Astrocyte (in vitro differentiated cells and primary cell): Measurements from ENCODE around the gene DNAAF8. TPM values are rescaled to one million over a fixed set of nuclear protein-coding genes. Genes with fewer than 3 reads are reported as not detected.
A peak's percentile ranks its signal among the peaks of the same experiment; 100 is the strongest.

Experiments
- DNase-seq: peaks from one replicate; pipeline ENCODE4 v3.0.0-alpha.2; 2010; ENCODE audit warnings: low read depth
- FAIRE-seq: peaks from 2 replicates; lab custom pipeline; 2011; peaks lifted over from hg19 to GRCh38; lab: Jason Lieb, UNC
- H2AFZ ChIP-seq: 2 replicates; pipeline ENCODE4 v1.6.0; 2012; ENCODE audit warnings: low read depth, low read length, inconsistent platforms
- H3K27ac ChIP-seq: 2 replicates; pipeline ENCODE4 v1.5.1; 2011; ENCODE audit warnings: low read depth, low read length, inconsistent platforms
- H3K27me3 ChIP-seq: 2 replicates; pipeline ENCODE4 v1.6.0; 2011; ENCODE audit warnings: low read length, inconsistent platforms; ENCODE audit not compliant: insufficient read depth
- H3K36me3 ChIP-seq: 2 replicates; pipeline ENCODE4 v1.5.1; 2011; ENCODE audit warnings: low read length, inconsistent platforms; ENCODE audit not compliant: insufficient read depth
- H3K4me1 ChIP-seq: 2 replicates; pipeline ENCODE4 v1.5.1; 2011; ENCODE audit warnings: low read length, inconsistent platforms; ENCODE audit not compliant: insufficient read depth
- H3K4me2 ChIP-seq: 2 replicates; pipeline ENCODE4 v1.6.0; 2012; ENCODE audit warnings: low read length, inconsistent platforms
- H3K4me3 ChIP-seq: 2 replicates; pipeline ENCODE4 v1.5.1; 2011; ENCODE audit warnings: low read depth, mild to moderate bottlenecking, low read length, inconsistent platforms; ENCODE audit not compliant: insufficient read depth
- H3K79me2 ChIP-seq: 2 replicates; pipeline ENCODE4 v1.6.0; 2012; ENCODE audit warnings: mild to moderate bottlenecking, low read length, inconsistent platforms; ENCODE audit not compliant: insufficient read depth
- H3K9ac ChIP-seq: 2 replicates; pipeline ENCODE4 v1.6.0; 2012; ENCODE audit warnings: mild to moderate bottlenecking, low read length, inconsistent platforms
- H3K9me3 ChIP-seq: 2 replicates; pipeline ENCODE4 v1.5.1; 2012; ENCODE audit warnings: low read depth, mild to moderate bottlenecking, low read length, inconsistent platforms; ENCODE audit not compliant: insufficient read depth
- H4K20me1 ChIP-seq: 2 replicates; pipeline ENCODE4 v1.6.0; 2012; ENCODE audit warnings: low read length, inconsistent platforms; ENCODE audit not compliant: insufficient read depth
- H3K27ac Mint-ChIP-seq: one replicate; pipeline ENCODE4 v1.8.0; 2021; ENCODE audit warnings: mild to moderate bottlenecking, mixed read lengths; ENCODE audit not compliant: unreplicated experiment
- H3K27me3 Mint-ChIP-seq: one replicate; pipeline ENCODE4 v1.8.0; 2021; ENCODE audit warnings: low read depth, mixed read lengths; ENCODE audit not compliant: unreplicated experiment
- H3K36me3 Mint-ChIP-seq: one replicate; pipeline ENCODE4 v1.8.0; 2021; ENCODE audit warnings: low read depth, mixed read lengths; ENCODE audit not compliant: unreplicated experiment
- H3K4me1 Mint-ChIP-seq: one replicate; pipeline ENCODE4 v1.8.0; 2021; ENCODE audit warnings: low read depth, mixed read lengths; ENCODE audit not compliant: unreplicated experiment
- H3K4me3 Mint-ChIP-seq: one replicate; pipeline ENCODE4 v1.8.0; 2021; ENCODE audit warnings: mild to moderate bottlenecking, moderate library complexity, mixed read lengths; ENCODE audit not compliant: unreplicated experiment
- H3K9me3 Mint-ChIP-seq: one replicate; pipeline ENCODE4 v1.8.0; 2021; ENCODE audit warnings: mild to moderate bottlenecking, mixed read lengths; ENCODE audit not compliant: unreplicated experiment
- CTCF ChIP-seq: IDR thresholded peaks from 2 replicates; pipeline ENCODE4 v1.5.1; 2011; ENCODE audit warnings: low read depth, mild to moderate bottlenecking, inconsistent platforms, low read length, moderate library complexity; ENCODE audit not compliant: insufficient read depth
- EZH2 ChIP-seq: IDR thresholded peaks from 2 replicates; pipeline ENCODE4 v1.6.1; 2012; ENCODE audit warnings: mild to moderate bottlenecking, low read length, inconsistent platforms; ENCODE audit not compliant: insufficient read depth
- total RNA-seq: library from RNA; stranded (reverse); gene quantifications from 2 replicates; pipeline ENCODE4 v1.2.1, GENCODE V29; 2021

DNAAF8 gene
- total RNA-seq, 1 donor from 2014 or later, result 2.7 TPM

- H2AFZ ChIP-seq, result no peak overlapping the region
- H3K9me3 ChIP-seq, result no peaks in the 10 kb centered on the region
- peak overlapping the region; percentile 74 for H3K4me3 ChIP-seq
- DNase-seq (no peak), FAIRE-seq (no peak)
- Mint-ChIP-seq H3K27ac (peak overlapping the region; percentile 93), H3K27me3 (no peaks in the 10 kb centered on the region), H3K4me3 (peak overlapping the region; percentile 91), H3K9me3 (no peaks in the 10 kb centered on the region), H3K4me1 (peaks cover 6% of the 10 kb centered on the region), H3K36me3 (peaks cover 10% of the 10 kb centered on the region)
- peaks cover 19% of the 10 kb centered on the region for H4K20me1 ChIP-seq
- peaks cover 16% of the 10 kb centered on the region for H3K79me2 ChIP-seq
- no peak overlapping the region for H3K27ac ChIP-seq
- no peaks in the 10 kb centered on the region for H3K27me3 ChIP-seq
- peaks cover 16% of the 10 kb centered on the region for H3K36me3 ChIP-seq
- no peak for TF ChIP-seq CTCF
- no peak for TF ChIP-seq EZH2
- peak overlapping the region; percentile 82 for H3K9ac ChIP-seq
- H3K4me2 ChIP-seq, result peak overlapping the region; percentile 89
- peaks cover 10% of the 10 kb centered on the region for H3K4me1 ChIP-seq
These were observed 39.5 kb upstream of the DNAAF8 start for GRCh38 chr16:4694642-4695451.

GRCh38 chr16:4695473-4696171 is 38.7 kb upstream of the DNAAF8 start:
- Histone ChIP-seq H3K4me1 (peaks cover 10% of the 10 kb centered on the region), H3K27me3 (no peaks in the 10 kb centered on the region), H3K9me3 (no peaks in the 10 kb centered on the region), H3K9ac (no peak overlapping the region), H3K27ac (no peak overlapping the region), H3K79me2 (peaks cover 16% of the 10 kb centered on the region), H3K36me3 (peaks cover 21% of the 10 kb centered on the region), H2AFZ (no peak overlapping the region), H3K4me3 (no peak overlapping the region), H3K4me2 (peak overlapping the region; percentile 89), H4K20me1 (peaks cover 19% of the 10 kb centered on the region)
- no peaks in the 10 kb centered on the region for H3K27me3 Mint-ChIP-seq
- TF ChIP-seq CTCF (no peak), EZH2 (no peak)
- peaks cover 10% of the 10 kb centered on the region for H3K36me3 Mint-ChIP-seq
- H3K27ac Mint-ChIP-seq, result no peak overlapping the region
- FAIRE-seq (no peak), DNase-seq (no peak)
- peak overlapping the region; percentile 91 for H3K4me3 Mint-ChIP-seq
- H3K4me1 Mint-ChIP-seq, result peaks cover 6% of the 10 kb centered on the region
- no peaks in the 10 kb centered on the region for H3K9me3 Mint-ChIP-seq
